ENCODE data around the gene LRP5.

GRCh38 chr11:68375766-68376165, 63.4 kb downstream of the LRP5 start:
- TF ChIP-seq, protein P1, sequence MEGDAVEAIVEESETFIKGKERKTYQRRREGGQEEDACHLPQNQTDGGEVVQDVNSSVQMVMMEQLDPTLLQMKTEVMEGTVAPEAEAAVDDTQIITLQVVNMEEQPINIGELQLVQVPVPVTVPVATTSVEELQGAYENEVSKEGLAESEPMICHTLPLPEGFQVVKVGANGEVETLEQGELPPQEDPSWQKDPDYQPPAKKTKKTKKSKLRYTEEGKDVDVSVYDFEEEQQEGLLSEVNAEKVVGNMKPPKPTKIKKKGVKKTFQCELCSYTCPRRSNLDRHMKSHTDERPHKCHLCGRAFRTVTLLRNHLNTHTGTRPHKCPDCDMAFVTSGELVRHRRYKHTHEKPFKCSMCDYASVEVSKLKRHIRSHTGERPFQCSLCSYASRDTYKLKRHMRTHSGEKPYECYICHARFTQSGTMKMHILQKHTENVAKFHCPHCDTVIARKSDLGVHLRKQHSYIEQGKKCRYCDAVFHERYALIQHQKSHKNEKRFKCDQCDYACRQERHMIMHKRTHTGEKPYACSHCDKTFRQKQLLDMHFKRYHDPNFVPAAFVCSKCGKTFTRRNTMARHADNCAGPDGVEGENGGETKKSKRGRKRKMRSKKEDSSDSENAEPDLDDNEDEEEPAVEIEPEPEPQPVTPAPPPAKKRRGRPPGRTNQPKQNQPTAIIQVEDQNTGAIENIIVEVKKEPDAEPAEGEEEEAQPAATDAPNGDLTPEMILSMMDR (IDR thresholded peaks at IDR 0.05), result no peak
- no peak for TF ChIP-seq POLR2A (IDR thresholded peaks at IDR 0.05)
